ENCODE data around the gene TMEM169. TPM values are rescaled to one million over a fixed set of nuclear protein-coding genes. Genes with fewer than 3 reads are reported as not detected.

Gene TMEM169
- polyA plus RNA-seq, 2 of the 4 experiments (the other 2 are of a cell fraction), result 0.54 to 0.81 TPM

DNA sequence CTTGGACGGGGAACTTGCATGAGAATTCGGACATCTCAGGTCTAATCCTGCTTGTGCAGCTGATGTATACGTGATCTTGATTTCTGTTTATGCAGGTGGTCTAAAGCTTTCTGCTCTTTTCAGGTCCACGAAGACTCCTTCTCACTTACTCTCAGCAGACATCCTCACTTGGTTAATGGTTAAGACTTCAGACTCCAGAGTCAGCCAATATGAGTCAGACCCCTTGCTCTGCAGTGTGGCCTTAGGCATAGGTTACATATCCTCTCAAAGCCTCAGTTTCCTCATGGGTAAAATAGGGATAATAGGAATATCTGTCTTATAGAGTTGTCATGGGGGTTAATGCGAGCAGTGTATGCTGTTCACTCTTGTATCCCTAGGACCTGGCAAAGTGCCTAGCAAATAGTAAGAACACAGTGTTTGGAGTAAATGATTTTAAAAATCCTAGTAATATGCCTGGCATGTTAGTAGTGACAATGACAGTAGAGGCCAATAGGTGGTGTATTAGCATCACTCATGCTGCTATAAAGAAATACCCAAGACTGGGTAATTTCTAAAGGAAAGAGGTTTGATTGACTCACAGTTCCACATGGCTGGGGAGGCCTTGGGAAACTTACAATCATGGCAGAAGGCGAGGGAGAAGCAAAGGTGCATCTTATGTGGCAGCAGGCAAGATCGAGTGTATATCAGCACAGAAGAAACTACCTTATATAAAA is 69.8 kb downstream of the TMEM169 start:
- Histone ChIP-seq H3K9me3 (no peaks in the 10 kb centered on the region), H3K4me1 (peaks cover 29% of the 10 kb centered on the region), H3K4me3 (no peak overlapping the region), H3K27ac (no peak overlapping the region), H3K4me2 (peak overlapping the region; percentile 25; the same call in 1 of the 3 replicates)
- TF ChIP-seq FOXS1 (CRISPR knock-in tag; IDR thresholded peaks at IDR 0.05) (no peak), RAD21 (conservative IDR thresholded peaks at IDR 0.05 in 1 of 2, IDR thresholded peaks at IDR 0.05 in 1 of 2) (peak in 1 of 2 experiments; percentile 30; a peak in 1 of 5 replicates)
- TF ChIP-seq, protein P1, sequence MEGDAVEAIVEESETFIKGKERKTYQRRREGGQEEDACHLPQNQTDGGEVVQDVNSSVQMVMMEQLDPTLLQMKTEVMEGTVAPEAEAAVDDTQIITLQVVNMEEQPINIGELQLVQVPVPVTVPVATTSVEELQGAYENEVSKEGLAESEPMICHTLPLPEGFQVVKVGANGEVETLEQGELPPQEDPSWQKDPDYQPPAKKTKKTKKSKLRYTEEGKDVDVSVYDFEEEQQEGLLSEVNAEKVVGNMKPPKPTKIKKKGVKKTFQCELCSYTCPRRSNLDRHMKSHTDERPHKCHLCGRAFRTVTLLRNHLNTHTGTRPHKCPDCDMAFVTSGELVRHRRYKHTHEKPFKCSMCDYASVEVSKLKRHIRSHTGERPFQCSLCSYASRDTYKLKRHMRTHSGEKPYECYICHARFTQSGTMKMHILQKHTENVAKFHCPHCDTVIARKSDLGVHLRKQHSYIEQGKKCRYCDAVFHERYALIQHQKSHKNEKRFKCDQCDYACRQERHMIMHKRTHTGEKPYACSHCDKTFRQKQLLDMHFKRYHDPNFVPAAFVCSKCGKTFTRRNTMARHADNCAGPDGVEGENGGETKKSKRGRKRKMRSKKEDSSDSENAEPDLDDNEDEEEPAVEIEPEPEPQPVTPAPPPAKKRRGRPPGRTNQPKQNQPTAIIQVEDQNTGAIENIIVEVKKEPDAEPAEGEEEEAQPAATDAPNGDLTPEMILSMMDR (IDR thresholded peaks at IDR 0.05), result peak; percentile 22; the same call in 2 of the 3 replicates
- WGBS (ENCODE audit: missing lambda C conversion rate), result 77% methylated on average over 7 of the region's 7 CpGs
- no peak for DNase-seq (ENCODE audit: low read depth in 1 of 2, low spot score in 1 of 2)
- peak; percentile 69 to 80; a peak in 5 of 6 replicates for ATAC-seq
- POLR2A ChIA-PET, result no interaction called here
- no peak for FAIRE-seq
- CTCF ChIA-PET, result interaction anchor here (1.4 kb wide), 1 partner anchor 11 kb away, joined by 3 read pairs; no protein-coding TSS in a partner anchor

Other genes starting within 250 kb of the TMEM169 start
- gene MREG, start 68.4 kb upstream of the TMEM169 start, polyA plus RNA-seq (2011; rRNA removed), result 7.9 and 8.0 TPM in 2 replicates
- gene MREG, start 68.4 kb upstream of the TMEM169 start, polyA plus RNA-seq (2017; fragmentation: RNase III; extraction: RNeasy Plus Mini Kit Qiagen cat#74134 plus additional on column Dnase treatment), result 5.0 to 6.4 TPM (median 6.1 TPM) in 3 replicates
- gene PECR, start 110 bp upstream of the TMEM169 start, polyA plus RNA-seq (2011; rRNA removed), result 39.9 and 50.4 TPM in 2 replicates
- 16.8 to 17.1 TPM (median 16.9 TPM) in 3 replicates for gene PECR, start 110 bp upstream of the TMEM169 start, polyA plus RNA-seq (2017; fragmentation: RNase III; extraction: RNeasy Plus Mini Kit Qiagen cat#74134 plus additional on column Dnase treatment)
- 430 and 619 TPM in 2 replicates for gene XRCC5, start 27.4 kb downstream of the TMEM169 start, polyA plus RNA-seq (2011; rRNA removed)
- 209 to 222 TPM (median 217 TPM) in 3 replicates for gene XRCC5, start 27.4 kb downstream of the TMEM169 start, polyA plus RNA-seq (2017; fragmentation: RNase III; extraction: RNeasy Plus Mini Kit Qiagen cat#74134 plus additional on column Dnase treatment)